ENCODE measurements around the gene FOXK1.

The FOXK1 gene

DNA sequence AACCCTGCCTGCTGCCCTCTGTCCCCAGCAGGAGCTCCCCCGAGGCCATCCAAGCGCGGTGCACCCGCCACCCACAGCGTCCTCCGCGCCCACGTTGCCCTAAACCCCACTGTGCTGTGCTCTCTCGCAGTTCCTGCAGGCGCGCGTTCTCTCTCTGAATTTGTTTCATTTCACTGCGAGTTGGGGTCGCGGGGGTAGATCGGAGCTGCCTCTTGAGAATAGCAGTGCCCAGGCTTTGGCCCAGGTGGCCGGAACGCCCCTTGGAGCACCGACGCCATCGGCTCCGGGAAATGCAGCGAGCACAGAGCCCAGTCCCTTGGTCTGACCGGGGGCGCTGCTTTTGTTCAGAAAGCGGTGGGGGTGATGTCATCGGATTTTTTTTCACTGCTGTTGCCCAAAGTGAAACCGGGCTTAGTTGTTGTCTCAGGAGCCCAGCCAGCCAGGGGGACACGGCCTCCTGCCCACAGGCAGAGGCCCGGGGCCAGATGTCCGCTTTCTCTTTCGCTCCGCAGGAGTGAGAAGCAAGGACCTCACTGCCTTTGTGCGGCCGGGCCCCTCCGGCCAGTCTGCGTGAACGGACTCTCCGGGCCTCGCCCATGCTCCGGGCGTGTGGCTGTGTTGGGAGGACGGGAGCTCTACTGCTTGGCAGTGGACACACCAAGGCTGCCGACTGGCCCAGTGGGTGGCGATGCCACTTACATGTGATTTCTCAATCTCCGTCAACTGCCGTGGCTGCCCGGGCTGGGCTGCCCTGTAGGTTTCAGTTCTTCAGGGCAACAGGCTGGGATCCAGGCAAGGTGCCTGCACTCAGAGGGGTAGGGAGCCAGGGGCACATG is 43.1 kb downstream of the FOXK1 start:
- DNase-seq, result peak; percentile 24

DNA sequence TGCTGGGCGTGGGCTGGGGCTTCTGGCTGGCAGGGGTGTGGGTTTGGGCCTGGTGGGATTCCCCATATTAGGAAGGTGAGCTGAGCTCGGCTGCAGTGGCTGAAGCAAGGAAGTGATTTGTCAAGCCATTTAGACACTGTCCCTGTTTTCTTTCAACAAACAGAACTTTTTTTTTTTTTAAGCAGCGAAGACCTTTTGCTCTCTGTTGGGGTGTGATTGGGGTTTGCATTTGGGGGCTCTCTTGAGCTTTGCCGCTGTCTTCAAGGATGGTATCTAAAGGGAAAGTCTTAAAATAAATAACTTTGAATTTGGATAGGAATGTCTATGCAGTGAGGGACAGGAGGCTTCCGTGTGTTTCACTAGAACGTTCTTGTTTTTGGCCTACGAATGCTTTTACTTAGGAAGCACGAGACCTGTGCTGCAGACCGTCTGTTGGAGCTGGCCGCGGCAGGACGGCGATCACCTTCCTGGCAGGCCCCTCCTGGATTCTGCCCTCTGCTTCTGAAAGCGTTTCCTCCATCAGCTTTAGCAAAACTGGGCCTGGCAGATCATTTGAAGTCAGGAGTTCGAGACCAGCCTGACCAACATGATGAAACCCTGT is 43.9 kb downstream of the FOXK1 start:
- DNase-seq, result no peak

DNA sequence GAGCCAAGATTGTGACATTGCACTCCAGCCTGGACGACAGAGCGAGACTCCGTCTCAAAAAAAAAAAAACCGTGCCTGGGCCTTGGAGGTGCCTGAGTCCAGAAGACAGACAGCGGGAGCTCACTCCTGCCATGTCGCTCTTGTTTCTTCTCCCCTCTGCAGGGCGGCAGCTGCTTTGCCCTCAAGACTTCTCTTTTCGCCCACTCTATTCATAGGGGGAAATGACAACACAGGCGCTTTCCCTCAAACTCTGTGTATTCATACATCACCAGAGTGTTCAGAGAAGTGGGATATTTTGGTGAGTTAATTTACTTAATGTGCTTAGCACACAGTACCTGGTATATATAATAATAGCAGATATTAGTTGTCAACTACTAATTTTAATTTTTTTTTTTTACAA is 44.5 kb downstream of the FOXK1 start:
- DNase-seq, result no peak

DNA sequence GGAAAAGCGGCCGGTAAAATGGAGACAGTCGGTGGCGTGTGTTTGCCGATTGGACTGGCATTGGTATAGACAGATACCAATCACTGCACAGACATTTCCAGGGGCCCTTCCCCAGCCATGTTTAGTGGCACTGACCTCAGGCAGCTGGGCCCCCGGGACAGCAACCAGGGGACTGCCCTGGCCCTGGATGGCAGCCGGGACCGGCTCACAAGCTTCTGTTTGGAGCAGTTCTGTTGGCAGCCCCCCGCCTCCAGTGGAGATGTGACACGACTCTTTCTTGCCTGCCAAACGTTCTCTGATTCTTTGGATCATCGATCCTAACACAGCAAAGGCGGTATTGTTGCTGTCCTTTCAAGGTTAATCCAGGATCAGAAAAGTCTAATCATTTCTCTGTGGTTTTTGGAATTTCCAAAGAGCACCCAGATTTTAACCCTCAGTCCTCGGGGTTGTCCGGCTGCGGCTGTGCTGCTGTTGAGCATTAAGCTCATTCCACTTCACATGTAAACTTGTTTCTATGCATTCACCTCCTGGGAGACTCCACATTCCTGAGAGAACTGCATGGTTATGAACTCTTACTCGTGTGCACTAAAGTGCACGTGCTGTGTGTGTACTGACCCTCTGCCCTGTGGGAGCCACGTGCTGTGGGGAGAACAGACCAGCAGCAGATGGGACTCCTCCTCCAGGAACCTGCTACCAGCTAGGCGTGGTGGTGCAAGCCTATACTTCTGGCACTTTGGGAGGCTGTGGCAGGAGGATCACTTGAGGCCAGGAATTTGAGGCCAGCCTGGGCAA is 46.0 kb downstream of the FOXK1 start:
- DNase-seq, result no peak

DNA sequence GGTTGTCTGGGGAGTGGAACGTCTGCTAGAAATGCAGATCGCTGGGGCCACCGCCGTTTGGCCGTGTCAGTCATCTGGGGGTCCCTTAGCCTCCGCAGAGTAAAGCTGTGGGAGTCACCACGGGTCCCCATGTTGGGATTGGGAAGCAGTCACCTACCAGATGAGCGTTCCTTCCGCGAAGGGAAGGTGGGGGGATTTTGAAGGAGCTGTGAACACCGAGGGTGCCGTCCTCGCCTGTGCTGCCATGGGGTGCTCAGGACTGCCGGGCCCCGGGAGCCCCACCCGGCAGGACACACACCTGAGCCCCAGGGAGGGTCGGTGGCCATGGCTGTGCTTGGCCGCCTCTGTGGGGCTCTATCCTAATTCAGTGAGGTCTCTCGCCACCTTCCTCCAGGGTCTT is 47.2 kb downstream of the FOXK1 start:
- no peak for DNase-seq

- no peak for DNase-seq
These were observed 48.2 kb downstream of the FOXK1 start for GRCh38 chr7:4730276-4730675.

DNA sequence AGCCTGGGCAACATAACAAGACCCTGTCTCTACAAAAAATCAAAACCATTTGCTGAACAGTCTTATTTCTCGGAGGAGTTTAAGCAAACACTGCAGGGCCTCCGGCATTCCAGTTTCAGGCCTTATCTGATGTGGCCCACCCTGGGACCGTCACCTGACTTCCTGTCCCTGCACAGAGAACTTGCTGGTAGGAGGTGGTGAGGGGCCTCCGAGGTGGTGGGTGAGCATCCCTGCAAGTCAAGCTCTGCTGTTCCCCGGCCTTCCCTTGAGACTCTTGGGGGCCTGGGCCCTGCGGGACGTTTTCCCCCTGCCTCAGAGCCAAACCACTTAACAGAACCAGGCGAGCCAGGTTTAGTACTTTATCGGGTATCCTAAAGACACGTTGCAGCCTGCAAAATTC is 48.9 kb downstream of the FOXK1 start:
- DNase-seq, result no peak

DNA sequence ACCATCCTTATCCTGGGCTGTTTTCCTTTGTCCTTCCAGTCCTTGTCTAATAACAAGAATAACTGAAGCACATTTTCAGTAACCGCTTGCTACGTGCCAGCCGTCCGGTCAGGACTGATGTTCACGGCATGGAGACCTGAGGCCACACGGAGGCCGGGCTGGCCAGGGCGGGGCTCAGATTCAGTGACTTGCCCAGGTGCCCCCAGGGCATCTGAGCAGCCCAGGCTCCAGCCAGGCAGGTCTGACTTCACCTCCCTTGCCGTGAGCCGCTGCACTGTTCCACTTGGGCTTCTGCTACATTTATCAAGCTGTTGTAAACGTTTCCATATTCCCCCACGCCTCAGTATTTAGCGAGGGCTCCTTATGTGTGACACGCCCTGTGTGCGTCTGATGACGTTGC is 49.7 kb downstream of the FOXK1 start:
- no peak for DNase-seq

DNA sequence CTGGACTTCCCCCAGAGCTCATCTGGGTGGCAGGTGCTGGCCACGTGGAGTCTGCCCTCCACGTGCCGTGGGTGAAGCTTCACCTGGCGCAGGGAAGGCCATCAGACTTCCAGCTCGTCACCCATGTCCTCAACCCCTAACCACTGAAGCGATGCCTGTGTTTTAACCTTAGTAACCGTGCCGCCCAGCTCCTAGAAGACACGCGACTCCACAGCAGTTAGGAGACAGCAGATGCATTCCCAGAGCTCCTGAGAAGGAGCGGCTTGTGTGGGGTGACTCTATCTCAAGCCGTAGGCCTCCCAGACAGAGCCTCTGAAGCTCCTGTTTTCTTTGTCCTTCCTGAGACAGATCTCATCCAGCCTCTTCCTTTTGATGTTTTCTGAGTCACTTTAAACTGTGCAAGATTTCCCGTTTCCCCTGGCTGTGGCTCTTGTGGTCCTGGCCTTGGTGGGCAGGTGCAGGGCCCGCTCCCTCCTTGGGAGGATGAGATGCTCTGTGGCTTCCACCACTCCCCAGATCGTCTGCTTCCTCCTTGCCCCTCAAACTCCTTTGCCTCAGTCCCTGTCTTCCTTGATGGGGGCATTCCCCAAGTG is 51.9 kb downstream of the FOXK1 start:
- no peak for DNase-seq

- DNase-seq, result no peak
These were observed 52.7 kb downstream of the FOXK1 start for GRCh38 chr7:4734587-4735345.

DNA sequence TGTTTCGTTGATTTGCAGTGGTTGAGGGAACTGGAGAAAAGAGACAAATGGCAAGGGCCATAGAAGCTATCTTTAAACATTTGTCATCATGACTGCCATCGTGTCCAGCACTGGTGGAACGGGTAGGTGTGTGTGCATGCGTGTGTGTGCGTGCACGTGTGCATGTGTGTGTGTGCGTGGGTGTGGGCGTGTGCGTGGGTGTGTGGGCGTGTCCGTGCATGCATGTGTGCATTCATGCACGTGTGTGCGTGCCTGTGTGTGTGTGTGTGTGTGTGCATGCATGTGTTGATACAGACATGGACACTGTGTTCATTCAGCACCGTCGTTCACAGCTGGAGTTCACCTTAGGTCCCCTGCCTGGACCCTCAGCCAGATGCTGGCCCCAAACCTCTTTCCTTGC is 55.2 kb downstream of the FOXK1 start:
- DNase-seq, result no peak

GRCh38 chr7:4738711-4739527 is 56.8 kb downstream of the FOXK1 start:
- DNase-seq, result no peak

DNA sequence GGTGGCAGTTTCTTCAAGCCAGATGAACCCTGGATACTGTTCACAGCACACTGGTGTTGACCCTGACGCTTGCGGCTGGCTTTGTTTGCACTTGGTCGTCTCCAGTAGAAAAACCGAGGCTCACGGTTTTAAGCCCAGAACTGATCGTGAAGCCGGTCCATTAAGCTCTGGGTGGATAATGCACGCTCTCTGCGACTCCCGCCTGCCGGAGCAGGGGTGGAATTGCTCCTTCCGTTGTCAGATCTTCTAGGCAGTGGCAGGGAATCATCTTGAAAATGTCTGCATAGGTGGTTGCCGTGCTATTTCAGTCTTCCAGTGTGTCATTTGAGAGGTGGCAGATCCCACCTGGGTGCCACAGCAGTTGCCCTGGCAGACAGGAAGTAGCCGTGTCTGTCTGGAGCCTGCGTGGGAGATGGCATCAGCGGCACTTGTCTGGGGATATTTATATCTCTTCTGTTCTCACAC is 57.5 kb downstream of the FOXK1 start:
- DNase-seq, result peak; percentile 22

DNA sequence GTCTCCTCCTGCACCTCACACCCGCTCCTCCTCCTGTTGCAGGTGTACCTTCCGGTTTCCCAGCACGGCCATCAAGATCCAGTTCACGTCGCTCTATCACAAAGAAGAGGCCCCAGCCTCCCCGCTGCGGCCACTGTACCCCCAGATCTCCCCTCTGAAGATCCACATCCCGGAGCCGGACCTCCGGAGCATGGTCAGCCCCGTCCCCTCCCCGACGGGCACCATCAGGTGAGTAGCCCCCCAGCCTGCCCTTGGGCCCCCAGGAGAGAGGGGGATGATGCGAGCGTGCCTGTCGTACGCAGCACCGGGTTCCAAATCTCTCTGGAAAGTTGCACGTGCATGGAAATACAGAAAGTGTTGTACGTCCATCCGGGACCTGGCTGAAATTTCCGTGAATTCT is 58.7 kb downstream of the FOXK1 start:
- DNase-seq, result no peak

- no peak for DNase-seq
These were observed 60.0 kb downstream of the FOXK1 start for GRCh38 chr7:4742051-4742573.

DNA sequence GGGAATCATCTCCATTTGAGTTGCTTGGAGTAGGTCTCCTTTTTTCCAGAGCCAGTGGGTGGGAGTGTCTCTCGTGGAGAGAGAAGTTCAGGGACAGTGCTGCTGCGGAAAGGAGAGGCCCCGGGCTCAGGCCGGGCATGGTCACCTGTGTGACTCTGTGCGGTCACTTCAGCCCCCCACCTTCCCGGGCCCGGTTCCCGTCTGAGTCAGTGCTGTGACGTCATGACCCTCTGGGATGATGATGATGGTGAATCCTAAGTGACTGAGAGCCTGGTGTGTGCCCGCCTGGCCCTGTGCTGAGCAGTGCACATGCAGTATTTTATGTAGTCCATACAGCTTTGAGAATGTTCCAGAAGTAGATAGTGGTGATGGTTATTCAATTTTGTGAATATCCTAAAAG is 60.8 kb downstream of the FOXK1 start:
- no peak for DNase-seq

DNA sequence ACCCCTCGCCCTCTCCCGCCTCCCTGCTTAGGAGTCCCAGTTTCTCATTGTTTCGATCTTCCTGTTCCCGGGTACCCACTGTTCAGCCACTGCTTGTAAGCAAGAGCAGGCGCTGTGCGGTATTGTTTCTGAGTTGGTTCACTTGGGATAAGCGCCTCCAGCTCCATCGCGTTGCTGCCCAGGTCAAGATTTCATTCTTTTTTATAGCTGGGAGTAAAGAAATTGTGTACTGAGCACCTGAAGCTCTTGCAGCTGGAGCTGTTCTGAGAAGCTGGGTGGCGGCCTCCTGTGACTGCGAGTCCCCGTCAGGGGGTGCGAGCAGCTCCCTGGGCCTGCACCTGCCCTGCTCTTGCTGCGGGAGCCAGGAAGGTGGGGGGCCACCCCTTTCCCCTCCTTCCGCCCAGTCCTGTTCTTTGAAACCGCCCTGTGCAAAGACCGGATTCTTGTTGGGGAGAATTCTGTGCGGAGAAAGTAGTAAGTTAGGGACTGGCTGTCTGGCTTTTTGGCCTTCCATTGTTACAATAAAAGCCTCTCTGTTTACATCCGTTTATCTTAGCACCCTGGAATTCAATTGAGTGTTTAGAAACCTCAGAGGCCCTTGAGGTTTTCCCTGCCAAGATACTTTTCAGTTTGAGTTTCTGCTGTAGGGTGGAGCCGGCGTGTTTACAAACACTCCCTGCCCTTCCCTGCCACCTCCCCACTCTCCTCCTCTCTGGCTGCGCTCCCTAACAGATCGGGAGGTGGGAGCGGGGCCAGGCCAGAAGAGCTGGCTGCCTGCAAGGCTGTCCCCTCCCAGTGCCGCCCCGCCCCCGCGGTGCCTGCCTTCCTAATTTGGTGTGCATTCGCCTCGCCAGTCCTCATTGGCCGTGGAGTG is 62.5 kb downstream of the FOXK1 start:
- peak; percentile 64 for DNase-seq

DNA sequence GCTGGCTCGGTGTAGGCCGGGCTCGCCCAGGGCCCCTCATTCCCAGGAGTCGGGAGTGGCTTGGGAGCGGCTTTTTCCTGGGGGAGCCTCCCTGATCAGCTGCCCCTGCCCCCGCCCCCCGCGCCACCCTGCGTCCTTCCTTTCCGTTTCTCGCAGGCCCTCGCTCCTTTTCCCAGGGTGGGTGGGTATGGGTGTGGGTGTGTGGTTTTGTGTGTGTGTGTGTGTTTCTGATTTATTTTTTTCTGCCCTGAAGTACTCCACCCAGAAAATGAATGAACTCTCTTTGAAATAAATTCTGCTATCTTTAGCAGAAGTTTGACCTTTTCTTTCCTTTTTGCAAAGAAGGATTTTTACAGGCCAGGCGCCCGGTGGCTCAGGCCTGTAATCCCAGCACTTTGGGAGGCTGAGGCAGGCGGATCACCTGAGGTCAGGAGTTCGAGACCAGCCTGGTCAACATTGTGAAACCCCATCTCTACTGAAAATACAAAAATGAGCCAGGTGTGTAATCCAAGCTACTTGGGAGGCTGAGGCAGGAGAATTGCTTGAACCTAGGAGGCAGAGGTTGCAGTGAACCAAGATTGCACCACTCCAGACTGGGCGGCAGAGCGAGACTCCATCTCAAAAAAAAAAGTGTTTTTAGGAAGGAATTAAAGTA is 63.3 kb downstream of the FOXK1 start:
- no peak for DNase-seq
